DMS114 treated with DMSO at 0.1 percent for 48 hours (cell line): ENCODE data around the gene SELENOM.
A peak's percentile ranks its signal among the peaks of the same experiment; 100 is the strongest.

Experiments
- DNase-seq: peaks from one replicate; lab custom pipeline; 2025; ENCODE audit not compliant: unreplicated experiment; lab: John Stamatoyannopoulos, UW

Gene SELENOM, protein sequence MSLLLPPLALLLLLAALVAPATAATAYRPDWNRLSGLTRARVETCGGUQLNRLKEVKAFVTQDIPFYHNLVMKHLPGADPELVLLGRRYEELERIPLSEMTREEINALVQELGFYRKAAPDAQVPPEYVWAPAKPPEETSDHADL

DNA sequence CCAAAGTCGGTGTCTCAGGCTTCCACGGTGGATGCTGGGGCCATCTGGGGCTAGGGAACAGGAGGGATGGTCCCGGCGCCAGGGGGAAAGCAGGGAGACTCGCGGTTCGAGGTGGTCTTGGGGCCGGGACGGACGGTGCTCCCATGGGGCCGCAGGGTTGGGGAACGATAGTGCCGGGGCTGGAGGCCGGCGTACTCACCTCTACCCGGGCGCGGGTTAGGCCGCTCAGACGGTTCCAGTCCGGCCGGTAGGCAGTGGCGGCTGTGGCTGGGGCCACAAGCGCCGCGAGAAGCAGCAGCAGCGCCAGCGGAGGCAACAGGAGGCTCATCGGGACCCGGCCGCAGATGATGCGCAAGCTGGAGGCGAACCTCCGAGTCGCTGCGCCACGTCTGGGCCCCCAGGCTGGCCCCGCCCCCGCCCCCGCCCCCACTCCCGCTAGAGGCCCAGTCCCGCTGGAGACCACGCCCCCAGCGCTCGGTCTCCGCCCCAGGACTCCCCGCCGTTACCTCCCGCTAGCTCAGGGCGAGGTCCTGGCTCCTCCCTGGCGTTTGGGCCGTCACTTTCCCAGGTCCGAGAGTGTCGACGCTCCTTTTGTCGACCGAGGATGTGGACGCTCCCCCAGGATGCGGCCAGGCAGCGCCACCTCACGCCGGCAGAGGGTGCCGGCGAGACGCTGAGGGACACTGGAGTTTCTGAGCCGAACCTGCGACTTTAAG is at the start of gene SELENOM:
TSS of gene SELENOM (minus strand) at position 391 of the 716 bp plus-strand sequence. CDS start at position 328, 63 bp downstream.
- peak; percentile 91 for DNase-seq

DNA sequence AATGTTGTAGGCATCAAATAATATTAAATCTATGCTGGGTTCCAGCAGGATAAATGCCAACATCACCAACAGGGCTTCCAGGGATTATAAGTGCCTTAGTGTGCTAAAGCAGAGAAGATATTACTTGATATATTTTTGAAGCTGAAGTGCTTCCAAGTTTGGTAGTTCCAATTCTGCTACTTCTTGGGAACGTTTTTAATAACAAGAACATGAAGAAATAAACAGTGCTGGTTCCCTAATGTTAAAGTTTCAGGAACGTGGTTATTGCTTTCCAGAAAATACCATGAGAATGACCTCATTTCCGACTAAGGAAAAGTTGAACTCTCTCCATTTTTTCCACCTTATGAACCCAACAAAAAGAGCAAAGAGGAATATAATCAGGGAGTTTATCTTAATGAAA is 48.1 kb upstream of the SELENOM start:
- DNase-seq, result no peak

DNA sequence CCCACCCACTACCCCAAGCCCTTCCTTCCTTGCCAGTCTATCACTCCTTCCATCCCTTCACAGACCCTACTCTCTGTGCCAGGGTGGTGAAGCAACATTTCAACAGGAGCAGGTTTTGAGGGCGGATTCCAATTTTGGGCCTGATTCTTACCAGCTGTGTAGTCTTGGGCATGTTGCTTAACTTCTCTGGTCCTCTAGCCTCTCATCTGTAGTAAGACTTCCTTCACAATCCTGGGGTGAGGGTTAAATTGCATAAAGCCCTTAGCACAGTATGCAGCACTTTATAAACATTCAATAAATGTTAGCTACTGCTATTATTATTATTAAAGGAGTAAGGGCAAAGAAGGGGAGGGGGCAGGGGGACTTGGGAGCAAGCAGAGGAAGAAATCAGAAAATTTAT is 47.6 kb upstream of the SELENOM start:
- DNase-seq, result no peak

DNA sequence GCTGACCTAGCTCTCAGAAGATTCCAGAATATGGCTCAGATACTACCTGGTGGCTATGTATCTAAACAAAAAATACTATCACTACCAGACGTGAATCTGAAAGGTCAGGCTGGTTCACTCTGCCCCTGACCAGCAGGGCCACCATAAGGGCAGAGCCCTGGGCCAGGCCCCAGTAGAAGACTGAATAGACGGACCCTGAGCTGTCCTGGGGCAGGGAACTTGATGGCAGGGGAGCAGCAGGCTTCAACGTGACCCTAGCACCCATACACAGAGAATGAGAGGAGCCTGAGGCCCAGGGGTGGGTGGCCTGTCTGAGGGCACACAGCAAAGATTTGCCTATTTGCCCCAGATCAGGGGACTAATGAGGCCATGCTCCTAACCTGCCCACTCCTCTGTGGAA is 46.0 kb upstream of the SELENOM start:
- DNase-seq, result no peak

DNA sequence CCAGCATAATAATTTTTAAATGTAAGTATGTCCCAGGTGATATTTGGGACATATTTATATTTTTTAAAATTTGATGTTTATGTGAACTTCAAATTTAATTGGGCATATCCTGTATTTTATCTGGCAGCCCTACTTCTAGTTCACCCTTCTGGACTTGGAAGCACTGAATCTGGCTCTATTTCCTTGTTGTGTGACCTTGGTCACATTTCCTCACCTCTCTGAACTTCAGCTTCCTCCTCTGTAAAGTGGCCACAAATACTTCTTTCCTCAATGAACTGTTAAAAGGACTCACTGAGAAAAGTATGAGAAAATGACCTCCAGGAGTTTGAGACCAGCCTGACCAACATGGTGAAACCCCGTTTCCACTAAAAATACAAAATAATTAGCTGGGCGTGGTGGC is 44.5 kb upstream of the SELENOM start:
- DNase-seq, result no peak

DNA sequence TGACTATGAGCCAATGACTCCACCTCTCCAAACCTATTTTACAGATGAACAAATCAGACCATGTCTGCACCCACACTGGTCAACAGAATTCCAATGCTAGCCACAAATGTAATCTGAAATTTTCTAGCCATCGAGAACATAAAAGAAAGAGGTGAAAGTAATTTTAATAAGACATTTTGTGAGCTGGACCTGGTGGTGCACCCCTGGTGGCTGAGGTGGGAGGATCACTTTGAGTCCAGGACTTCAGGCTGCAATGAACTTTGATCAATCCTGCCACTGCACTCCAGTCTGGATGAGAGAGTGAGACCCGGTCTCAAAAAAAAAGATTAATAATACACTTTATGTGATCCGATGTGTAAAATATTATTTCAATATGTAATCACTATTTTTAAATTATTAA is 43.2 kb upstream of the SELENOM start:
- peak; percentile 9 for DNase-seq

DNA sequence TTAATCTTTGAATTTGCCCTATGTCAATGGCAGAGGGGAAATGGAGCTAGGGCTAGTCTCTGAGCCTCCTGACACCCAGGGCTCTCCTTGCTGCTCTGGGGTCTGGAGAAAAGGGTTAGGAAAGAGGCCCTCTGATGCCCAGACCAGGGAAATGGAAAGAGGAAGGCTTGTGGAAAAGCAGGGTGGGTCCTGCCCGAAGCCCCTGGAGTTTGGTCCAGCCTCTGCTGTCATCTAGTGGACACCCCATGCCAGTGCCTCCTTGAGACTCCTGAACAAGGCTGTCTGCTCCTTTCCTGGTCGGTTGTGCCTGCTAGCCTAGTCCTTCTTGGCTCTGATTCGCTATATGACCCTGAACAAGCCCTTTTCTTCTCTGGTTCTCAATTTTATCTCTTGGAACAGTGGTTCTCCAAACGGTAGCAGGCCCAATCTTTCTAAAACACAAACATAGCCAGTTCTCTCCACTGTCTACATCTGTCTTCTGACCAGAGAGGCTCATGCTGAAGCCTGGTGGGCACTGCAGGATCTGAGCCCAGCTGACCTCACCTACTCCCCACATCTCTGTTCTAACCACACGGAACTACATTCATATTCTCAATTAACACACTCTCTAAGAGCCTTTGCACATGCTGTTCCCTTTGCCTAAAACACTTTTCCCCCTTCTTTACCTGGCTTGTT is 41.7 kb upstream of the SELENOM start:
- DNase-seq, result peak; percentile 79

DNA sequence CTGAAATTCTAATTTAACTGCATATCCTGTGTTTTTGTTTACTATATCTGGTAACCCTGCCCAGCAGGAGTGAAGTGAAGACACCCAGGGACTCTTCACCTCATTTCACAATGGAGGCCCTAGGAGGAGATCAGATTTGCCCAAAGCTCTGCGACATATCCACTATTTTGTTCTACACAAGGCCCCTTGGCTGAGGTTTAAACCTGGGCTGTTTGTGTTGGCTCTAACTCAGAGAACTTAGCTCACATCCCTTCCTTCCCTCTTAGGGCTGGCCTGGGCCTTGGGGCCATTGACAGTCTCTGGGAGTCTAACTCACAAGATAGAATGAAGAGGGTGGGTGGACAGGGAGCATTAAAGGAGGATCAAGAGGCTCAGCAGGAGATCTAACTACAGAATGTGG is 41.1 kb upstream of the SELENOM start:
- no peak for DNase-seq

DNA sequence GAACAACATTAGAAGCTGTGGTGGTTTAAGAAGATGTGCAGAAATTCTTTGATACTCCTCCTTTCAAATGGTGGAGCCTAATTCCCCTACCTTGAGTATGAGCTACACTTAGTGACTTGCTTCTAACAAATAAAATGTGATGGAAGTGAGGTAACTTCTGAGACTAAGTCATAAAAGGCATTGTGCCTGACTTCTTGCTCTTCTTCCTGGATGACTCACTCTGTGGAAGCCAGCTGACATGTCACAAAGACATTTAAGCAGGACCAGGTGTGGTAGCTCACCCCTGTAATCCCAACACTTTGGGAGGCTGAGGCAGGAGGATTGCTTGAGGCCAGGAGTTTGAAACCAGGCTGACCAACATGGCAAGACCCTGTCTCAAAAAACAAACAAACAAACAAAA is 36.9 kb upstream of the SELENOM start:
- no peak for DNase-seq

DNA sequence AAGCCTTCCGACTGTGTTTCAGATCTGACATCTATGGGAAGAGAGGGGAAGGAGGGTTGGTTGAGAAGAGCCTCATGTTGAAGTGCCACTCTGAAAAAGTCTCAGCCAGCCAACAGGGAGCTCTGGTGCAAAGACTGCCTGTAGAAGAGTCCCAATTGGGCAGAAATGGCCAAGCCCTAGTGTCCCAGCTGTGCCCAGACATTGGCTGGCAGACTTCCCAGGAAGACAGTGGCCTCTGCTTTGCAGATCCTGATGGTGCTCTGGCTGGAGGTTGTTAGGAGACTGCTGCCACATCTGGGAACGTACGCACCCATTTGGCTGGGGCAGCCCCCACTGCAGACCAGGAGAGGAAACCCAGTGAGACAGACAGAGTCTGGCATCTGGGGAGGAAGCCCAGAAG is 36.2 kb upstream of the SELENOM start:
- DNase-seq, result no peak

DNA sequence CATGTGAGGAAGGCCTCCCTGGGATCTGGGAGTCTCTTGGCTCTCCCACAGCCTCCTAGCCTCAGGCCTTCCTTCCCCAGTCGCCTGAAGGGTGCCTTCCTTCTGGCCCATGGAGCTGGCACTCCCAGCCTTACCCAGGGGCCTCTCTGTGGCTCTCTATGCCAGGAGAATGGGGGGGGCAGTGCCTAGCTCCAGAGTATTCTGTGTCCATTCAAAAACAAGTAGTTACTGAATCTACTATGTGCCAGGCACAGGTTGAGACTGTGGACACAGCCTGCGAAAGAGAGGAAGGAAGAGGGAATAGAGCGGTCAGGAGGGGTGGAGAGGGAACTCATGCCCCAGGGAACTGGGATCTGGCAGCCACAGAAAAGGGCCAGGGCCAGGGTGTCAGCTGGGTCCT is 35.7 kb upstream of the SELENOM start:
- no peak for DNase-seq

DNA sequence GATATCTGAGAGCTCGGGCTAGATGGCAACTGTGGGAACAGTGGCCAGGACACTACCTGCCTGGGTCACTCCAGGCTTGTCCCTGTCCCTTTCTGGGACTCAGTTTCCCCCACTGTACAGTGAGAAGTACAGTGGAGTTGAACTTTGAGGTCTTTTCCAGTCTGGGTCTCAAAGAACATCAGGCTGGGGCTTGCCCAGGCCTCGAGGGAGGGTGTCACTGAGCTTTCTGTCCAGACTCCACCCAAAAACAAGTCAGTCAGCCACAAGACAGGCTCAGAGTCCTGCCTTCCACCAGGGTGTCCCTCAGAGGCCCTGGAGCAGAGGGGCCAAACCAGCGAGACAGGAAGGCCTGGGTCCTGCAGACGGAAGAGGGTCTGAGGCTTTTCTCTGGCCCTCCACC is 34.9 kb upstream of the SELENOM start:
- DNase-seq, result no peak

DNA sequence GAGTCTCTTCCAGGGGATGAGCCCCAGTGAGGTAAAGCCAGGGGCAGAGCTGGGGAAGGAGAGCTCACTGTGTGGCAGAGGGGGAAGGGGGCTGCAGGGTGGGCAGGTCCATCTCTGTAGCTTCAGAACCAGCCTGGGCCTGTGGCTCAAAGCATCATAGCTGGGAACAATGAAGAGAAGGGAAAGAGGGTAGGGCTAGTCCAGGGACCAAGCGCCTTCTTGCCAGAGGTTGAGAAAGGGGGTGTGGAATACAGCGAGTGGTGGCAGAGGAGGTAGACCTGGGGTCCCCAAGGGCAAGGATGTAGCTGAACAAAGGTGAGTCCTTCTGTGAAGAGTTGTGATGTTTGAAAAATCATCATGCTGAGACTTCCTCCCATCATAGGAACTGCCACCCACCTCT is 34.2 kb upstream of the SELENOM start:
- no peak for DNase-seq

DNA sequence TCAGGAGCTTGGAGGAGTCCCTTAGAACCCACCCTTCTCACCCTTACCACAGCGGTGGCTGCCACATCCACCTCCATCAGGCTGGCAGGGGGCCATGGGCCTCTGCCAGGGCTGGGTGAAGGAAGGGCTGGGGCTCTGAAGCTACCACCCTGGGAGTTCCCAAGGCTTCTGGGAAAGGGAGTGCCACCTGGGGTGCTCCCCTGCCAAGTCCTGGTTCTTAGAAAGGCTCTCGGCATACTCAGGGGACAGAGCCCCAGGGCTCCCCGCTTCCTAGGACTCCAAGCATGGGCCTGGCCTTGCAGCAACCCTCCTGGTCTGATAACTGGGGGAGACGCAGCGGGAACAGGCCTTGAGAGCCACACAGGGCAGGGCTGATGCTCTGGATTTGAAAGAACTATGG is 33.4 kb upstream of the SELENOM start:
- no peak for DNase-seq

DNA sequence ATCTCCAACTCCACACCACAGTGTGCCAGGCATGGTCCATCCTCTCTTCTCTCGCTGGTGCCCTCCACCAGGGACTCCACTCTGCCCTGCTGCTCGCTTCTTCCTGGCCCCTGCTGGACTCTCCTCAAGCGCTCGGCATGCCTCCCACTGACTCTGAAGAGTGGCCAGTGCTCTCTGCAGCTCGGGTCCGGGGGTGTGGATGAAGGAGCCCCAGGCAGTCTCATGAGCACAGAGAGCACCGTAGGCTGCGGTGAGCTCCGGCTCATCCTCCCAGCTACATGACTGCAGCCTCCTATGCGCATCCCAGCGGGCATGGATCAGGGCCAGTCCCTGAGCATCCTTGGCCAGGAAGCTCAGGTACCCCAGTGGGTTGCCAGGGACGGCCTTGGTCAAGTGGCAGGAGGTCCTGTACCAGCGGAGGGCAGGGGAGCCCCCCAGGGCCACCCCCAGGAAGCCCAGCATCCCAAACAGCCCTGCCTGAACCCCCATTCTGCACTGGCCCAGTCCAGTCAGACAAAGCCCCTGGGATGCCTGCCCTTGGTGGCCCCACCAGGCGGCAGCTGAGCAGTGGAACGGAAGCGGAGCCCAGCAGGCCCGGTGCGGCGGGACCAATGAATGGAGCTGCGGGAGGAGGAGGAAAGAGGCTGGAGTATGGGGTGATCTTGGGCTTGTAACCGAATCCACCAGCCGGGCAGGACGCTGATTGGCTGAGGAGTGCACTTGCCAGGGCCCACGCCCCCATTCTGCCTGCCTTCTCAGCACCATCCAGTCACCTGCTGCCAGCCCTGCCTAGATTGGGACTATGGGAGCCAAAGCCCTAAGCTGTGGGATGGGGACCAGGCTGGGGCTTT is 32.7 kb upstream of the SELENOM start, which contains the start of gene PLA2G3:
TSS of gene PLA2G3 (minus strand) at position 643 of the 851 bp plus-strand sequence. CDS start at position 489, 154 bp downstream.
- DNase-seq, result no peak

DNA sequence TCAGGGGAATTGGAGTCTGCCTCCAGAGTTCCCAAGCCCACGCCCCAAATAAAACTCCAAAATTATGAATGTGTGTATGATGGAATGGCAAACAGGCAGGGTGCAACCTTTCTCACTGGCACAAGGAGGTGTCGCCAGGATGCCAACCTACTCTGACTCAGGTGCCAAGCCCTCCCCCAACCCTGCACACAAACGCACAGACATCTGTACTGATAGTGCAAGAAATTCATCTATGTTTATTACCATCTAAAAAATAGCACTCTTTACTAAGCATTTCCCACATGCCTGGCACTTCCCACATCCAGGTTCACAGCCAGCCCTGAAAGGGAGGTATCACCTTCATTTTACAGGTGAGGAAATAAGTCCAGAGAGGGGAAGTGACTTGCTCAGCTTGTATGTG is 31.7 kb upstream of the SELENOM start:
- DNase-seq, result no peak

DNA sequence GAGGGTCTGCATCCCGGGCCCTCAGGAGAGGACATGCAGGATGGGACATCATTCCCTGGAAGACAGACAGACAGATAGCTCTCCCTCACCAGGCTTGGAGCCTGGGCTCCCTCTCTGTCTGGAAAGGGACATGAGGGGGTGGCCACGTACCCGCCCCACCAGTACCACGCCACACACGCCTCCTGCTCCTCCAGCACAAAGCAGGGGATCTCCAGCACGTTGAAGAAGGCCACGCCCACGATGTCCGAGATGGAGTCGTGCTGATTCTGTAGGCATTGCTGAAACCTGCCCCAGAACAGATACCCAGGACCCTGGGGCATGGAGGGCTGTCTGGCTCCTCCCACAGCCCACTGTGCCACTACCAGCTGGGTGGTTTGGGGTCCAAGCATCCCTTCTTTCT is 30.8 kb upstream of the SELENOM start:
- DNase-seq, result no peak

DNA sequence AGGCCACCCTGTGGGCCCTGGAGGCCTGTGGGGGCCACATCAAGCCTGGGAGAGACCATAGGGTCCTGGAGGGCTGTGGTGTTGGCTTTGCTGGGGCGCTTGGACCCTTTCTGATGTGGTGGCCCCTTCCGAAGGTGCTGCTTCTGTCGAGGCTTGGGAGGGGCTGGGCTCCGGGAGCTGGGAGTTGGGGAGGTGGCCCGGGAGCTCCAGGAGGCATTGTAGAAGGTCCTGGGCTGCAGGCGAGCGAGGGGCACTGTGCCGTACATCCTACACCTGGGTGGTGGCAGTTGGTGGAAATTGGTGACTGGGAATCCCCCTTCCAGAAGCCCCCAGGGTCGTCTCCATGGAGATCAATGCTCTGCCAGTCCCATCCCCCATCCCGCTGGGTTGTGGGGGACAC is 30.4 kb upstream of the SELENOM start:
- DNase-seq, result no peak

DNA sequence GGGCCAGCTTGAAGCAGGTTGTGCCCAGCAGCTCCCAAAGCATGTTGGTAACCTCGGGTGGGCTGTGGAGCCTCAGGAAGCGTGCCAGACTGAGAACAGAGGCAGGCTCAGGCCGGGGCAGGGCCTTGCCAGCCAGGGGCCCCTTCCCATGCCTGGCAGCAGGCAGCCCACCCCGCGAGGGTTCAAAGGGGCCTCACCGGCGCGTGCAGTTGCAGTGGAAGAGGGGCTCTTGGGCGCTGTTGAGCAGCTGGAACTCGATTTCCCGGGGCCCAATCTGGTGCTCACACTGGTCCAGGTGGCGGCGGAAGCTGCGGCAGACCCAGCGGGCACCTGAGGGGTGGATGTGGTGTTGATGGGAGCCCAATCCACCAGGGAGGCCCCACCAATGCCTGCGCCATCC is 29.3 kb upstream of the SELENOM start:
- DNase-seq, result no peak

DNA sequence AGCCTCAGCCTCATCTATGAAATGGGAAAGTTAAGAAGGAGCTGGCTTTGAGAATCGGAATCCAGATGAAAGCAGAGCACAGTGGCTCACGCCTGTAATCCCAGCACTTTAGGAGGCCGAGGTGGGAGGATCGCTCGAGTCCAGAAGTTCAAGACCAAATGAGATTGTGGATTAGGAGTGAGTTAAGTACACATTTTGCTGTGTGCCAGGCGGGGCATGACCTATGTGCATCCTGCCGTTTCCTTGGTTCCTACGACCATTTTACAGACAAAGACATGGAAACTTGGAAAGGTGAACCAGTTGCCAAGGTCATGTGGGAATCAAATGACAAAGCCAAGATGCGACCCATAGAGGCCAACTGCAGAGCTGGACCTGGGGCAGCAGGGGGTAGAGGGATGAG is 28.8 kb upstream of the SELENOM start:
- no peak for DNase-seq

DNA sequence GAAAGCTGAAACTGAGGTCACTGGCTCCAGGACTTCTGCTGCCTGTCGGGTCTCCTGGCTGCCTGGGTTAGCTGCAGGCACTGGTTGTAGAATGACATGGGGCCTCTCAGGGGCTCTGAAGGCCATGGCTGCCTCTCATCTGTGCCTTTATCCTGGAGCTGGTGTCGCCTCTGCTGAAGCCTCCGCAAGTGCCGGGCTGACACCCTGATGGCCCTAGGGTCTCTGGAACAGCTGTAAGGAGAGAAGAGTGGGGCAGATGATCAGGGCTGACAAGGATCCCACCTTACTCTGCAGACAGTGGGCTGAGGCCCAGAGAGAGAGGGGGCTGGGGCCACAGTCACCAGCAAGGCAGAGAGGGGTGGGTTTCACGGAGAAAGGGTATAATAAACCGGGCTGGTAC is 28.3 kb upstream of the SELENOM start:
- DNase-seq, result no peak

DNA sequence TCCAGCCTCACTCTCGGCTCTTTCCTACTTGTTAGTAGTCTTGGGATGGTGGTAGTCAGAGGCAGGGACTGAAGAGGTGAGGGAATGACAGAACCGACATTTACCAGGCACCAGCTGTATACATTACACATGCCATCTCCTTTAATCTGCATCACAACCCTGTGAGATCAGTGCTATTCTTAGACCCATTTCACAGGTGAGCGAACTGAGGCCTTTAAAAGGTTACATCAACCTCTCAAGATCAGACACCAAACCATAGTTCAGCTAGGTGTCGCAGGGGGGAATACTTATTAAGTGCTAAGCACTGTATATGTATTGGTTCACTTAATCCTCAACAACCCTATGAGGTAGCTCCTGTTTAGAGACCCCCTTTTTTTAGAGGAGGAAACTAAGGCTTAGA is 27.3 kb upstream of the SELENOM start:
- no peak for DNase-seq
